Activated naive CD8-positive, alpha-beta T cell treated with anti-CD3 and anti-CD28 coated beads for 36 hours (primary cell): ENCODE measurements around the gene SURF1. TPM values are rescaled to one million over a fixed set of nuclear protein-coding genes. Genes with fewer than 3 reads are reported as not detected.
"Not testable (repeated sequence)": the region's sequence is repeated elsewhere in the genome, so short reads cannot be mapped to it uniquely, and the experiment has no call there.

Experiments
- DNase-seq: peaks from one replicate; pipeline ENCODE4 v3.0.0; 2021
- H3K27ac Mint-ChIP-seq: one replicate; pipeline ENCODE4 v1.8.0; 2022; ENCODE audit warnings: mild to moderate bottlenecking, moderate library complexity, mixed read lengths
- H3K27me3 Mint-ChIP-seq: one replicate; pipeline ENCODE4 v1.8.0; 2022; ENCODE audit warnings: mild to moderate bottlenecking, mixed read lengths
- H3K36me3 Mint-ChIP-seq: one replicate; pipeline ENCODE4 v1.8.0; 2021; ENCODE audit warnings: mild to moderate bottlenecking, mixed read lengths
- H3K4me1 Mint-ChIP-seq: one replicate; pipeline ENCODE4 v1.8.0; 2021; ENCODE audit warnings: mixed read lengths
- H3K4me3 Mint-ChIP-seq: one replicate; pipeline ENCODE4 v1.8.0; 2022; ENCODE audit warnings: mild to moderate bottlenecking, moderate library complexity, mixed read lengths
- H3K9me3 Mint-ChIP-seq: one replicate; pipeline ENCODE4 v1.8.0; 2022; ENCODE audit warnings: mixed read lengths
- total RNA-seq, 2 experiments: library from RNA; stranded (reverse); gene quantifications; one replicate each; pipeline ENCODE4 v1.2.3, GENCODE V29; 2021

The SURF1 gene
- total RNA-seq, 2 experiments from 2014 or later, result 25.4 to 26.6 TPM

- peaks cover 40% of the 10 kb centered on the region for H3K4me1 Mint-ChIP-seq
- peak overlapping the region; percentile 99 for H3K27ac Mint-ChIP-seq
- peaks cover 4% of the 10 kb centered on the region for H3K27me3 Mint-ChIP-seq
- peak; percentile 57 for DNase-seq
- H3K36me3 Mint-ChIP-seq, result peaks cover 62% of the 10 kb centered on the region
- no peaks in the 10 kb centered on the region for H3K9me3 Mint-ChIP-seq
- H3K4me3 Mint-ChIP-seq, result peak overlapping the region; percentile 100
These were observed 8.7 kb downstream of the SURF1 start for GRCh38 chr9:133347515-133347984.

GRCh38 chr9:133346021-133346785 lies 10.1 kb downstream of the SURF1 start:
- Mint-ChIP-seq H3K27ac (peak overlapping the region; percentile 95), H3K36me3 (peaks cover 57% of the 10 kb centered on the region), H3K9me3 (no peaks in the 10 kb centered on the region), H3K4me1 (peaks cover 35% of the 10 kb centered on the region), H3K4me3 (peak overlapping the region; percentile 100), H3K27me3 (peaks cover 4% of the 10 kb centered on the region)
- DNase-seq, result no peak

- DNase-seq, result no peak
- Mint-ChIP-seq H3K36me3 (peaks cover 59% of the 10 kb centered on the region), H3K9me3 (no peaks in the 10 kb centered on the region), H3K27ac (no peak overlapping the region), H3K4me3 (no peak overlapping the region), H3K27me3 (peaks cover 4% of the 10 kb centered on the region), H3K4me1 (peaks cover 39% of the 10 kb centered on the region)
These were observed 10.7 kb downstream of the SURF1 start for GRCh38 chr9:133345596-133345995.

GRCh38 chr9:133344979-133345378 lies 11.3 kb downstream of the SURF1 start:
- H3K9me3 Mint-ChIP-seq, result no peaks in the 10 kb centered on the region
- H3K4me1 Mint-ChIP-seq, result peaks cover 40% of the 10 kb centered on the region
- no peak overlapping the region for H3K4me3 Mint-ChIP-seq
- no peak overlapping the region for H3K27ac Mint-ChIP-seq
- peaks cover 4% of the 10 kb centered on the region for H3K27me3 Mint-ChIP-seq
- peaks cover 59% of the 10 kb centered on the region for H3K36me3 Mint-ChIP-seq
- no peak for DNase-seq

- H3K36me3 Mint-ChIP-seq, result peaks cover 59% of the 10 kb centered on the region
- no peak for DNase-seq
These were observed 12.2 kb downstream of the SURF1 start for GRCh38 chr9:133344071-133344470.

GRCh38 chr9:133342570-133342969 lies 13.7 kb downstream of the SURF1 start:
- Mint-ChIP-seq H3K9me3 (no peaks in the 10 kb centered on the region), H3K4me1 (peaks cover 38% of the 10 kb centered on the region), H3K27me3 (no peaks in the 10 kb centered on the region), H3K4me3 (no peak overlapping the region), H3K36me3 (peaks cover 53% of the 10 kb centered on the region), H3K27ac (no peak overlapping the region)
- no peak for DNase-seq

More at GRCh38 chr9:133344071-133344470, 12.2 kb downstream of the SURF1 start:
- H3K27ac Mint-ChIP-seq, result no peak overlapping the region
- H3K9me3 Mint-ChIP-seq, result no peaks in the 10 kb centered on the region
- H3K4me1 Mint-ChIP-seq, result peaks cover 37% of the 10 kb centered on the region
- no peak overlapping the region for H3K4me3 Mint-ChIP-seq
- H3K27me3 Mint-ChIP-seq, result peaks cover 4% of the 10 kb centered on the region

GRCh38 chr9:133342069-133342406 lies 14.2 kb downstream of the SURF1 start:
- peaks cover 51% of the 10 kb centered on the region for H3K36me3 Mint-ChIP-seq
- no peaks in the 10 kb centered on the region for H3K27me3 Mint-ChIP-seq
- no peaks in the 10 kb centered on the region for H3K9me3 Mint-ChIP-seq
- DNase-seq, result no peak
- H3K27ac Mint-ChIP-seq, result no peak overlapping the region
- H3K4me3 Mint-ChIP-seq, result no peak overlapping the region
- peaks cover 38% of the 10 kb centered on the region for H3K4me1 Mint-ChIP-seq

- no peak for DNase-seq
- H3K27ac Mint-ChIP-seq, result no peak overlapping the region
- H3K4me1 Mint-ChIP-seq, result peaks cover 33% of the 10 kb centered on the region
- H3K4me3 Mint-ChIP-seq, result no peak overlapping the region
- no peaks in the 10 kb centered on the region for H3K9me3 Mint-ChIP-seq
- H3K36me3 Mint-ChIP-seq, result peaks cover 51% of the 10 kb centered on the region
- H3K27me3 Mint-ChIP-seq, result no peaks in the 10 kb centered on the region
These were observed 14.8 kb downstream of the SURF1 start for GRCh38 chr9:133341369-133342068.

GRCh38 chr9:133340916-133341315 lies 15.4 kb downstream of the SURF1 start:
- peaks cover 52% of the 10 kb centered on the region for H3K36me3 Mint-ChIP-seq
- H3K27me3 Mint-ChIP-seq, result no peaks in the 10 kb centered on the region
- no peaks in the 10 kb centered on the region for H3K9me3 Mint-ChIP-seq
- H3K27ac Mint-ChIP-seq, result peak overlapping the region; percentile 82
- DNase-seq, result no peak
- peaks cover 31% of the 10 kb centered on the region for H3K4me1 Mint-ChIP-seq
- H3K4me3 Mint-ChIP-seq, result no peak overlapping the region

GRCh38 chr9:133340256-133340655 lies 16.0 kb downstream of the SURF1 start:
- no peak overlapping the region for H3K4me3 Mint-ChIP-seq
- H3K9me3 Mint-ChIP-seq, result no peaks in the 10 kb centered on the region
- H3K27me3 Mint-ChIP-seq, result no peaks in the 10 kb centered on the region
- H3K36me3 Mint-ChIP-seq, result peaks cover 57% of the 10 kb centered on the region
- DNase-seq, result no peak
- H3K27ac Mint-ChIP-seq, result peak overlapping the region; percentile 82
- H3K4me1 Mint-ChIP-seq, result peaks cover 28% of the 10 kb centered on the region

- Mint-ChIP-seq H3K36me3 (peaks cover 57% of the 10 kb centered on the region), H3K9me3 (no peaks in the 10 kb centered on the region), H3K27me3 (no peaks in the 10 kb centered on the region), H3K4me3 (no peak overlapping the region), H3K4me1 (peaks cover 28% of the 10 kb centered on the region), H3K27ac (peak overlapping the region; percentile 82)
- no peak for DNase-seq
These were observed 16.6 kb downstream of the SURF1 start for GRCh38 chr9:133339641-133340040.

GRCh38 chr9:133335924-133336811 lies 20.1 kb downstream of the SURF1 start, which contains the start of gene SURF6:
Gene SURF6, minus strand, starts transcription at chr9:133336188. Its CDS starts 56 bp downstream, at chr9:133336132.
- Mint-ChIP-seq H3K36me3 (peaks cover 65% of the 10 kb centered on the region), H3K9me3 (no peaks in the 10 kb centered on the region), H3K4me3 (peak within 1 kb of the TSS; percentile 98), H3K4me1 (peaks cover 37% of the 10 kb centered on the region), H3K27ac (peak within 1 kb of the TSS; percentile 94), H3K27me3 (no peaks in the 10 kb centered on the region)
- DNase-seq, result peak; percentile 98

GRCh38 chr9:133334888-133335287 lies 21.4 kb downstream of the SURF1 start:
- H3K27me3 Mint-ChIP-seq, DNase-seq, H3K9me3 Mint-ChIP-seq: not testable (repeated sequence)
- Mint-ChIP-seq H3K27ac (peak overlapping the region; percentile 94), H3K4me3 (peak overlapping the region; percentile 98), H3K4me1 (peaks cover 31% of the 10 kb centered on the region), H3K36me3 (peaks cover 58% of the 10 kb centered on the region)

- Mint-ChIP-seq H3K36me3 (peaks cover 50% of the 10 kb centered on the region), H3K27me3 (no peaks in the 10 kb centered on the region), H3K27ac (peak overlapping the region; percentile 66), H3K4me3 (peak overlapping the region; percentile 98), H3K4me1 (peaks cover 29% of the 10 kb centered on the region), H3K9me3 (no peaks in the 10 kb centered on the region)
- DNase-seq, result no peak
These were observed 22.1 kb downstream of the SURF1 start for GRCh38 chr9:133334161-133334560.

GRCh38 chr9:133333566-133333965 lies 22.7 kb downstream of the SURF1 start:
- Mint-ChIP-seq H3K9me3 (no peaks in the 10 kb centered on the region), H3K27me3 (no peaks in the 10 kb centered on the region), H3K36me3 (peaks cover 50% of the 10 kb centered on the region), H3K27ac (peak overlapping the region; percentile 66), H3K4me3 (peak overlapping the region; percentile 98), H3K4me1 (peaks cover 29% of the 10 kb centered on the region)
- DNase-seq, result no peak
